Measurements from ENCODE around the gene INPP5A.

The INPP5A gene

GRCh38 chr10:132788180-132788830 lies 250.7 kb downstream of the INPP5A start (continued):
- TF ChIP-seq TSHZ2 (CRISPR knock-in tag; IDR thresholded peaks at IDR 0.05) (no peak), OSR1 (CRISPR knock-in tag; IDR thresholded peaks at IDR 0.05) (no peak), ZNF565 (CRISPR knock-in tag; conservative IDR thresholded peaks at IDR 0.05; ENCODE audit: low read depth) (no peak), TOX (CRISPR knock-in tag; IDR thresholded peaks at IDR 0.05; ENCODE audit: borderline replicate concordance) (no peak), POU6F1 (CRISPR knock-in tag; IDR thresholded peaks at IDR 0.05; ENCODE audit: borderline replicate concordance, low read depth) (no peak)

- TF ChIP-seq GLIS3 (CRISPR knock-in tag; IDR thresholded peaks at IDR 0.05) (no peak), ZC3H10 (CRISPR knock-in tag; IDR thresholded peaks at IDR 0.05) (no peak), ZFP30 (CRISPR knock-in tag; IDR thresholded peaks at IDR 0.05) (no peak), ZNF8 (CRISPR knock-in tag; IDR thresholded peaks at IDR 0.05) (no peak), TCF4 (CRISPR knock-in tag; IDR thresholded peaks at IDR 0.05; ENCODE audit: borderline replicate concordance) (no peak), ISL1 (CRISPR knock-in tag; IDR thresholded peaks at IDR 0.05) (no peak), CSDC2 (CRISPR knock-in tag; IDR thresholded peaks at IDR 0.05) (no peak)
- ATAC-seq: no peak
Observed at GRCh38 chr10:132788831-132789219, 251.2 kb downstream of the INPP5A start.

GRCh38 chr10:132789659-132790148 lies 252.1 kb downstream of the INPP5A start:
- TF ChIP-seq ZC3H10 (CRISPR knock-in tag; IDR thresholded peaks at IDR 0.05): no peak
- TF ChIP-seq ZNF70 (CRISPR knock-in tag; IDR thresholded peaks at IDR 0.05): no peak
- no peak for TF ChIP-seq CREB5 (CRISPR knock-in tag; IDR thresholded peaks at IDR 0.05; ENCODE audit: low read depth)
- TF ChIP-seq ZNF565 (CRISPR knock-in tag; conservative IDR thresholded peaks at IDR 0.05; ENCODE audit: low read depth): no peak
- no peak for TF ChIP-seq POU6F1 (CRISPR knock-in tag; IDR thresholded peaks at IDR 0.05; ENCODE audit: borderline replicate concordance, low read depth)
- TF ChIP-seq SNAI2 (CRISPR knock-in tag; IDR thresholded peaks at IDR 0.05): no peak
- ATAC-seq: no peak; the same call in 2 of the 3 replicates

- TF ChIP-seq CSRNP3 (CRISPR knock-in tag; IDR thresholded peaks at IDR 0.05): no peak
- TF ChIP-seq CSDC2 (CRISPR knock-in tag; IDR thresholded peaks at IDR 0.05): no peak
- TF ChIP-seq ESRRG (CRISPR knock-in tag; IDR thresholded peaks at IDR 0.05): no peak
- TF ChIP-seq PATZ1 (CRISPR knock-in tag; IDR thresholded peaks at IDR 0.05; ENCODE audit: borderline replicate concordance): no peak
- no peak for TF ChIP-seq GLIS3 (CRISPR knock-in tag; IDR thresholded peaks at IDR 0.05)
- no peak for TF ChIP-seq SNAI2 (CRISPR knock-in tag; IDR thresholded peaks at IDR 0.05)
- TF ChIP-seq ZC3H10 (CRISPR knock-in tag; IDR thresholded peaks at IDR 0.05): no peak
- TF ChIP-seq TOX (CRISPR knock-in tag; IDR thresholded peaks at IDR 0.05; ENCODE audit: borderline replicate concordance): no peak
- TF ChIP-seq ZFP30 (CRISPR knock-in tag; IDR thresholded peaks at IDR 0.05): no peak
- TF ChIP-seq RARB (CRISPR knock-in tag; IDR thresholded peaks at IDR 0.05): no peak
- no peak for TF ChIP-seq PPARA (CRISPR knock-in tag; IDR thresholded peaks at IDR 0.05; ENCODE audit: borderline replicate concordance)
- no peak for TF ChIP-seq POU6F1 (CRISPR knock-in tag; IDR thresholded peaks at IDR 0.05; ENCODE audit: borderline replicate concordance, low read depth)
- TF ChIP-seq ARNTL (CRISPR knock-in tag; IDR thresholded peaks at IDR 0.05; ENCODE audit: borderline replicate concordance, low read depth): no peak
- no peak for TF ChIP-seq CREB5 (CRISPR knock-in tag; IDR thresholded peaks at IDR 0.05; ENCODE audit: low read depth)
- ATAC-seq: no peak; the same call in 2 of the 3 replicates
Observed at GRCh38 chr10:132790470-132790869, 252.9 kb downstream of the INPP5A start.

Data from SK-N-SH treated with all-trans-retinoic acid at 6 μM for 48 hours (cell line).